Neural cell (in vitro differentiated cells): Measurements from ENCODE around the gene BICDL1. TPM values are rescaled to one million over a fixed set of nuclear protein-coding genes. Genes with fewer than 3 reads are reported as not detected.
A peak's percentile ranks its signal among the peaks of the same experiment; 100 is the strongest.

Experiments used
- H2AFZ ChIP-seq: fragments of 200-600, 300-800 bp; sonication (generic), shearing (Covaris generic); 2 replicates; pipeline ENCODE4 v1.6.0; 2014; ENCODE audit warnings: low read depth, mild to moderate bottlenecking, antibody characterized with exemption, low read length, moderate library complexity
- H3F3A ChIP-seq: fragments of 200-600 bp; shearing (Covaris generic); 2 replicates; pipeline ENCODE4 v1.6.1; 2016; ENCODE audit warnings: mild to moderate bottlenecking, moderate library complexity, mixed read lengths, antibody characterized with exemption, low read length; ENCODE audit not compliant: insufficient read depth, poor library complexity, severe bottlenecking
- H3K27ac ChIP-seq: fragments of 200-600, 300-800 bp; sonication (generic), shearing (Covaris generic); 2 replicates; pipeline ENCODE4 v1.5.1; 2014; ENCODE audit warnings: mild to moderate bottlenecking, low read length, moderate library complexity
- H3K27me3 ChIP-seq: fragments of 300-800, 200-600 bp; sonication (generic), shearing (Covaris generic); 2 replicates; pipeline ENCODE4 v1.6.0; 2014; ENCODE audit warnings: mild to moderate bottlenecking, low read depth, low read length, moderate library complexity; ENCODE audit not compliant: insufficient read depth
- H3K36me3 ChIP-seq: fragments of 300-800, 200-600 bp; sonication (generic), shearing (Covaris generic); 2 replicates; pipeline ENCODE4 v1.5.1; 2014; ENCODE audit warnings: mild to moderate bottlenecking, antibody characterized with exemption, low read length, moderate library complexity; ENCODE audit not compliant: insufficient read depth
- H3K4me2 ChIP-seq: fragments of 300-800, 200-600 bp; sonication (generic), shearing (Covaris generic); 2 replicates; pipeline ENCODE4 v1.6.0; 2014; ENCODE audit warnings: mild to moderate bottlenecking, low read length
- H3K4me3 ChIP-seq: fragments of 300-800, 200-600 bp; sonication (generic), shearing (Covaris generic); 2 replicates; pipeline ENCODE4 v1.5.1; 2014; ENCODE audit warnings: mild to moderate bottlenecking, low read length, moderate library complexity
- H3K79me2 ChIP-seq: fragments of 200-600 bp; shearing (Covaris generic); replicated peaks from 2 replicates; pipeline ENCODE4 v1.6.0; 2014; ENCODE audit warnings: mild to moderate bottlenecking, low read length, moderate library complexity; ENCODE audit not compliant: insufficient read depth
- H3K9ac ChIP-seq: fragments of 300-800, 200-600 bp; sonication (generic), shearing (Covaris generic); 2 replicates; pipeline ENCODE4 v1.6.1; 2016; ENCODE audit warnings: mild to moderate bottlenecking, low read length, mixed read lengths
- H3K9me2 ChIP-seq: fragments of 200-600 bp; shearing (Covaris generic); 2 replicates; pipeline ENCODE4 v1.6.1; 2016; ENCODE audit warnings: mild to moderate bottlenecking, low read length, mixed read lengths; ENCODE audit not compliant: insufficient read depth
- H3K9me3 ChIP-seq: fragments of 200-600, 300-800 bp; sonication (generic), shearing (Covaris generic); 2 replicates; pipeline ENCODE4 v1.6.1; 2016; ENCODE audit warnings: mild to moderate bottlenecking, mixed run types, low read length, moderate library complexity, mixed read lengths
- H4K20me1 ChIP-seq: fragments of 200-600 bp; shearing (Covaris generic); 2 replicates; pipeline ENCODE4 v1.6.1; 2016; ENCODE audit warnings: mild to moderate bottlenecking, mixed run types; ENCODE audit not compliant: insufficient read depth
- EP300 ChIP-seq: fragments of 450-650 bp; conservative IDR thresholded peaks from 2 replicates; pipeline ENCODE4 v1.6.1; 2014; ENCODE audit warnings: antibody characterized with exemption, mild to moderate bottlenecking, moderate library complexity; ENCODE audit not compliant: poor library complexity, severe bottlenecking
- EZH2 ChIP-seq: fragments of 200-600, 300-800 bp; shearing (Covaris generic), sonication (generic); IDR thresholded peaks from 2 replicates; pipeline ENCODE4 v1.6.1; 2014; ENCODE audit warnings: antibody characterized with exemption, low read length, borderline replicate concordance, mild to moderate bottlenecking; ENCODE audit not compliant: insufficient read depth, poor library complexity, severe bottlenecking
- MXI1 ChIP-seq: fragments of 450-650 bp; conservative IDR thresholded peaks from 2 replicates; pipeline ENCODE4 v1.6.1; 2014; ENCODE audit warnings: antibody characterized with exemption, mild to moderate bottlenecking; ENCODE audit not compliant: poor library complexity, severe bottlenecking
- POLR2AphosphoS5 ChIP-seq: IDR thresholded peaks from 2 replicates; pipeline ENCODE4 v1.6.1; 2012
- RAD21 ChIP-seq: fragments of 450-650 bp; conservative IDR thresholded peaks from 2 replicates; pipeline ENCODE4 v1.6.1; 2014; ENCODE audit warnings: antibody characterized with exemption, mild to moderate bottlenecking, moderate library complexity
- REST ChIP-seq: IDR thresholded peaks from 2 replicates; pipeline ENCODE4 v1.6.1; 2012; ENCODE audit warnings: borderline replicate concordance
- SMC3 ChIP-seq: fragments of 450-650 bp; conservative IDR thresholded peaks from 2 replicates; pipeline ENCODE4 v1.6.1; 2014; ENCODE audit warnings: antibody characterized with exemption, mild to moderate bottlenecking, moderate library complexity; ENCODE audit not compliant: poor library complexity
- TAF1 ChIP-seq: IDR thresholded peaks from 2 replicates; pipeline ENCODE4 v1.6.1; 2012; ENCODE audit warnings: low read depth
- polyA plus RNA-seq: library from polyadenylated mRNA; depleted of rRNA; stranded (reverse); fragments of >200 nt; gene quantifications from 2 replicates; pipeline ENCODE4 v1.2.3, GENCODE V29; 2014
- TF ChIP-seq, protein P1 (sequence below): fragments of 450-650 bp; IDR thresholded peaks from 2 replicates; pipeline ENCODE4 v1.5.1; 2014; ENCODE audit warnings: antibody characterized with exemption, mild to moderate bottlenecking, moderate library complexity; ENCODE audit not compliant: poor library complexity, severe bottlenecking

Gene BICDL1
- polyA plus RNA-seq, 1 donor from 2014 or later = 136 TPM

DNA sequence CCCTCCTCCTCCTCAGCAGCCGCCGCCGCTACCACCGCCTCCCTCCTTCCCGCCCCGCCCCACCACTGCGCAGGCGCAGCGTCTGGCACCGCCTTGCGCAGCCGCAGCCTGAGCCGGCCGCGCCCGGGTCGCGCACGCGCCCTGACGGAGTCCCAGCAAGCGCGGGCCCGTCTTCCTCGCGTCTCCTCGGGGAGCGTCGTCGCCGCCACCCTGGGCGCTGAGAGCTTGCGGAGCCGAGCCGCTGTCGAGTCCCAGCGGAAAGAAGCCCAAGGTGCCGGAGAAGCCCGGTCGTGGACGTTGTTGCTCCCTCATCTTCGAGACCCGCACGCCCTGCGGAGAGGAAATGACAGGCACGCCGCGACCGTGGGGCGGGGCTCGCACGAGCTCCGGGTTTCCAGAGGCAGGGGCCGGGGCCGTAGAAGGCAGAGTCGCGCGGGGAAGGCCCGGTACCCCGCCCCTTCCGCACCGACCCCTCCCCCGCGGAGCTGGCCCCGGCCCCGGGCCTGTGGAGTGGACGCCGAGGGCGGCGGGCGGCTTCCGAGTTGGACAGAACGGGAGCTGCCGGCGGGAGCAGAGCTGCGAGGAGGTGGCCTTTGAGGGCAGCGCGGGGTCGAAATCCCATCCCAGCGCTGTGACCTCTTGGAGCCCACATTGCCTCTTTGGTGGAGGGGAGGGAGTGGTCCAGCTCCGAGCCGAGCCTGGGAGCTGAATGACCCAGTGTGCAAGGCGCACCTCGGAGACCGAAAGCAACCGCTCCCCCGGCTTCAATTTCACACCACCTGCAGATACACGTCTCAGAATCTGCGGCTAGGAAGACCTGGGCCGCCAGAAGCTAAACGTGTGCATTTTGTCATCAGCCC lies 128.0 kb downstream of the BICDL1 start:
- no peaks in the 10 kb centered on the region for H3K36me3 ChIP-seq
- no peaks in the 10 kb centered on the region for H4K20me1 ChIP-seq

GRCh38 chr12:120117961-120118320 lies 128.9 kb downstream of the BICDL1 start:
- Histone ChIP-seq H3K27me3 (no peaks in the 10 kb centered on the region), H4K20me1 (no peaks in the 10 kb centered on the region), H3K4me3 (peak overlapping the region; percentile 95), H2AFZ (no peak overlapping the region), H3K9me2 (no peaks in the 10 kb centered on the region), H3K9me3 (no peaks in the 10 kb centered on the region), H3K4me2 (peak overlapping the region; percentile 87), H3K79me2 (peaks cover 36% of the 10 kb centered on the region), H3K36me3 (no peaks in the 10 kb centered on the region), H3K9ac (peak overlapping the region; percentile 87), H3K27ac (no peak overlapping the region), H3F3A (no peaks in the 10 kb centered on the region)
- TF ChIP-seq SMC3 = no peak
- no peak for TF ChIP-seq EP300
- no peak for TF ChIP-seq TAF1
- TF ChIP-seq RAD21 = no peak
- no peak for TF ChIP-seq MXI1
- no peak for TF ChIP-seq EZH2
- no peak for TF ChIP-seq REST
- TF ChIP-seq POLR2AphosphoS5 = no peak

More for the DNA sequence above, 128.0 kb downstream of the BICDL1 start:
- Histone ChIP-seq H3K9me2 (no peaks in the 10 kb centered on the region), H3K27me3 (no peaks in the 10 kb centered on the region), H3K4me3 (peak overlapping the region; percentile 95), H3K4me2 (peak overlapping the region; percentile 87), H3K79me2 (peaks cover 40% of the 10 kb centered on the region), H3F3A (no peaks in the 10 kb centered on the region), H3K9ac (peak overlapping the region; percentile 87), H2AFZ (peak overlapping the region; percentile 92), H3K9me3 (no peaks in the 10 kb centered on the region), H3K27ac (peak overlapping the region; percentile 91)
- TF ChIP-seq EP300 (peak; percentile 38), REST (peak; percentile 79), POLR2AphosphoS5 (peak; percentile 92), RAD21 (peak; percentile 51), MXI1 (peak; percentile 96), EZH2 (no peak), SMC3 (peak; percentile 35), TAF1 (peak; percentile 63)
- TF ChIP-seq, protein P1, sequence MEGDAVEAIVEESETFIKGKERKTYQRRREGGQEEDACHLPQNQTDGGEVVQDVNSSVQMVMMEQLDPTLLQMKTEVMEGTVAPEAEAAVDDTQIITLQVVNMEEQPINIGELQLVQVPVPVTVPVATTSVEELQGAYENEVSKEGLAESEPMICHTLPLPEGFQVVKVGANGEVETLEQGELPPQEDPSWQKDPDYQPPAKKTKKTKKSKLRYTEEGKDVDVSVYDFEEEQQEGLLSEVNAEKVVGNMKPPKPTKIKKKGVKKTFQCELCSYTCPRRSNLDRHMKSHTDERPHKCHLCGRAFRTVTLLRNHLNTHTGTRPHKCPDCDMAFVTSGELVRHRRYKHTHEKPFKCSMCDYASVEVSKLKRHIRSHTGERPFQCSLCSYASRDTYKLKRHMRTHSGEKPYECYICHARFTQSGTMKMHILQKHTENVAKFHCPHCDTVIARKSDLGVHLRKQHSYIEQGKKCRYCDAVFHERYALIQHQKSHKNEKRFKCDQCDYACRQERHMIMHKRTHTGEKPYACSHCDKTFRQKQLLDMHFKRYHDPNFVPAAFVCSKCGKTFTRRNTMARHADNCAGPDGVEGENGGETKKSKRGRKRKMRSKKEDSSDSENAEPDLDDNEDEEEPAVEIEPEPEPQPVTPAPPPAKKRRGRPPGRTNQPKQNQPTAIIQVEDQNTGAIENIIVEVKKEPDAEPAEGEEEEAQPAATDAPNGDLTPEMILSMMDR = no peak
